GM18867 (cell line): ENCODE measurements around the gene LRRC66.

ENCODE experiments used
- ATAC-seq: cut with Tn5 transposase; IDR thresholded peaks from one replicate; pipeline ENCODE4 v1.9.1; 2021; ENCODE audit warnings: mild to moderate bottlenecking, moderate library complexity; ENCODE audit not compliant: unreplicated experiment

Gene LRRC66

GRCh38 chr4:52012651-52013050 is 7.5 kb downstream of the LRRC66 start:
- no peak for ATAC-seq

DNA sequence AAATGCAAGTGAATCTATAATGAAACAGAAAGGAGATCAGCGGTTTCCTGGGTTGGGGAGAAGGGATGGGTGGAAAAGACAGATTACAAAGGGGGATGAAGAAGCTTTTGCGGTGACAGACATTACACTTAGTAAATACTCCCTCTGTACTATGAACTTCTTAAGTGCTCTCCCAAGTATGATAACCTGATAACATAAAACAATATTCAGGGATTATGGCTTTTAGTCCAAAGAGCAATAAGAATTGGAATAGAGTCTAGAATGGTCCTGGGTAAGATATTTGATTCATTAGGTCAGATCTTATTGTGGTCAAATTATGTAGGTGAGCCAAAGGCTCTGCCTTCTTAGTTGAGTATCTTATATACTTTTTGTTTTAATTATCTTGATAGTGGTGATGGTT is 9.2 kb downstream of the LRRC66 start:
- no peak for ATAC-seq

DNA sequence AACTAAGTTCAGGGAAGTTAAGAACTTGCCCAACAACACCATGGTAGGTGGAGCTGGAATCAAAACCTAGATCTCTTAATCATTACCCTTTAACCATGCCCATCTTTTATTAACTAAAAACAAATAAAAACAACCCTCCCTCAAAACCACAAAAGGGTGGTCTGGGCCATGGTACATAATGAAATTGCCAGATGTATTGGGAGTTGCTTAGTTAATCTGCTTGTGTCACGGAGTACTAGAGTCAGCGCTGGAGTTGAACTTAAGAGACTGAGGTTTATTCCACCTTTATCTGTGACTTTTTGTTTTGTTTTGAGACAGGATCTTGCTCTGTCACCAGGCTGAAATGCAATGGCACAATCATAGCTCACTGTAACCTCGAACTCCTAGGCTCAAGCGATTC is 13.3 kb downstream of the LRRC66 start:
- ATAC-seq, result no peak

GRCh38 chr4:52005604-52006273 is 14.4 kb downstream of the LRRC66 start:
- no peak for ATAC-seq

GRCh38 chr4:52004414-52004813 is 15.7 kb downstream of the LRRC66 start:
- ATAC-seq, result no peak

DNA sequence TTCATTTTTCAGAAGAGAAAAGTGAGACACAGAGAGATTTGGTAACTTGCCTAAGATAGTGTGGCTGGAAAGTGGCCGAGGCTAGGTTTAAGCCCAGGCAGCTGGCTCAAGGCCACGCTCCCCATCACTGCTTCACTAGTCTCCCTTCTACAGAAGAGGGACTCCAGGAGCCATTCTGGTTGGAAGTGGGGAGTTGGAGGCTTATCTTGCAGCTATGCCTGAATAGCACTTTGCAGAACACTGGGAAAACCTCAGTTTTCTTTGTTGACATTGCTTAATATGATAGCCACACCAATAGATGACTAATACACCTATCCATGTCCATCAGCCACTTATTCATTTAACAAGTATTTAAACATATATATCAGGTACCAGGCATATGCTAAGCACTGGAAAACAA is 18.5 kb downstream of the LRRC66 start:
- no peak for ATAC-seq

- no peak for ATAC-seq
Observed at GRCh38 chr4:51999250-51999649, 20.9 kb downstream of the LRRC66 start.

GRCh38 chr4:51998837-51999236 is 21.3 kb downstream of the LRRC66 start:
- no peak for ATAC-seq

DNA sequence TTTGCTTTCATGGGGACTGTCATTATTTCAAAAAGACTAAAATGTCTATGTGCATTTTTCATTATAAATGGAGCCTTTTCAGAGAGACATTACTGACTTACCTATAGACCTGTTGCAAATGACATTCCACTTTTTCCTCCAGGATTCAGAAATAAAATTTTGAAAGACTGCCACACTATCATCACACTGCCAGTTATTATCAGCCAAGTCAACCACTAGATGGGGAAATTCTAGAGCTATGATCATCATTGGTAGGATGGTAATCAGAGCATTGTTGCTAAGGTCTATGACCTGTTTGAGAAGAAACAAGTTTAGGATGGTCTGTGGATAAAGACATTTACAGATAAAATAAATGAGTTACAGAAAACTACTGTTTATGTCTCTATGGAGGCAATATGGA is 22.5 kb downstream of the LRRC66 start:
- no peak for ATAC-seq

GRCh38 chr4:51995647-51996220 is 24.4 kb downstream of the LRRC66 start:
- ATAC-seq, result no peak

- ATAC-seq, result no peak
Observed at GRCh38 chr4:51965862-51966261, 54.3 kb downstream of the LRRC66 start.

DNA sequence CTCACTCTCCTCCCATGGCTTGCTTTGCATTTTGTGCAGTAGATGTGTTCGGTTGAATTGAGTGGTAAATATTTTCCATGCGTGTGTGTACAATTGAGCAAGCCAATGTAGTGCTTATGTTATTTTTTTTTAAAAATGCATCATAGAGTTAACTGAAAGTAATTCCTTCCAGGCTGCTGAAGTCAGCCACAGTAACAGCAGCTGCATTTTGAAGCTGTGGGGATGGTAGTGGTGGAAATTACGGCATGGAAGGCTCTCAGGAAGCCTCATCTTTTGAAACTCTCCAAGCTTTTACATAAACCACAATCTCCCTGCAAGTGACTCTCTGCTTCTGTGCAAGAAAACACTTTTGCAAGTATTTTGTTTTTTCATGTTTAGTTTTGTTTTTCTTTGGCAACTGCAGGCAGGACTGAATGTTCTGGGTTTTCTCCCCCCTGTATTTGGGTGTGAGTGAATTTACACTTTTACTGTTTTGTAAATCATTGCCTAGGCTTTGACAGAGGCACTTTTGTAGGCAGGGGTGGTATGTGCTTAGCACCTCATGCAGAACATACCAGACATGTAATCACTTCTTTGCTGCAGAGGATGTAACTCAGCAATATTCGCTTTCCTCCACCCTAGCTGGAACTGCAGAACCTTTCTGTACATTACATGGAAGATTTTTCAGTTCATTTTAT is 56.2 kb downstream of the LRRC66 start:
- ATAC-seq, result no peak

DNA sequence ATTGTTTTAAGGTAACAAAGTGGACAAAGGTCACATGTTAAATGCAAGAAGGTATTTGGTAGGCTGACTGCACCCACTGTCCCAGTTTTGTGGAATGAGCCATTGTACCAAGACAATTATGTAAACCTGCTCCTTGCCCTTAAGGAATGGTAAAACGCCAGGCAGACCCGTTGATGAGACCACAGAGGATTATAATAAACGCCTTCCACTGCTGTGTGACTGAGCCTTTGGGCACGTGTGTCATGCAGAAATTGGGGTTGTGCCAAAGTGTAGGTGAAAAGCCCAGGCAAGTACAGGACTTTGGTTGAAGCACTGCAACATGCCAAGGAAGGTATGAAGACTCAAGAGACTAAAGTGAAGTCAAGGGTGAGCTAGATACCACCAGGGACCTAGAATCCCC is 59.7 kb downstream of the LRRC66 start:
- no peak for ATAC-seq

- ATAC-seq, result no peak
Observed at GRCh38 chr4:51958199-51958968, 61.8 kb downstream of the LRRC66 start.
